Measurements from ENCODE around the gene POMT2. TPM values are rescaled to one million over a fixed set of nuclear protein-coding genes. Genes with fewer than 3 reads are reported as not detected.

Gene POMT2
- total and polyA plus RNA-seq, 8 donors, result 11.9 to 29.5 (median 15.4) TPM

DNA sequence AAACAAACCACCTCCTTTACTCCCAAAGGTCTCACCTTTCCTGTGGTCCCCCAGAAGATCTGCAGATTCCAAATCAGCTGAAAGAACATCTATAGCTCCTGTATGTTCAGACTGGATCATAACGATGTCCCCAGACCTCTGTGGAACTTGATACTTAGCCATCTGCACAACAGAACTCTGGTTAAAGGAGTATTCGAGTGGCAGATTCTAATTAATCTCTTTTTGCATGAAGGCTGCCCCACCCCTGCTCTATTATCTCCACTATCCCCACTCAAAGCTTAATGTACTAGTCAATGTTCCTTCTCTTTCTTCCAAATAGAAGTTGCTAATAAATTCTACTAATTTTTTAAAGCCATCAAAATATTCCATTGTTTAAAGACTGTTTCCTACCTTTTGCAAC, 23.0 kb upstream of the POMT2 start:
- Histone ChIP-seq H3K36me3 (peaks cover 0 to 9% (median 0%) of the 10 kb centered on the region in 3 donors), H3K27me3 (no peaks in the 10 kb centered on the region), H3K27ac (no peak overlapping the region), H3K4me3 (no peak overlapping the region), H3K9me3 (no peaks in the 10 kb centered on the region), H3K4me1 (no peaks in the 10 kb centered on the region)
- 78 to 80% methylated on average over 2 of the region's 2 CpGs for whole genome bisulfite sequencing, 2 donors
- intact Hi-C loops (cut with DNase I), result no loop called here
- DNase-seq (no peak), ATAC-seq (no peak), FAIRE-seq (no peak)
- no peak for TF ChIP-seq CTCF (IDR thresholded peaks at IDR 0.05)

DNA sequence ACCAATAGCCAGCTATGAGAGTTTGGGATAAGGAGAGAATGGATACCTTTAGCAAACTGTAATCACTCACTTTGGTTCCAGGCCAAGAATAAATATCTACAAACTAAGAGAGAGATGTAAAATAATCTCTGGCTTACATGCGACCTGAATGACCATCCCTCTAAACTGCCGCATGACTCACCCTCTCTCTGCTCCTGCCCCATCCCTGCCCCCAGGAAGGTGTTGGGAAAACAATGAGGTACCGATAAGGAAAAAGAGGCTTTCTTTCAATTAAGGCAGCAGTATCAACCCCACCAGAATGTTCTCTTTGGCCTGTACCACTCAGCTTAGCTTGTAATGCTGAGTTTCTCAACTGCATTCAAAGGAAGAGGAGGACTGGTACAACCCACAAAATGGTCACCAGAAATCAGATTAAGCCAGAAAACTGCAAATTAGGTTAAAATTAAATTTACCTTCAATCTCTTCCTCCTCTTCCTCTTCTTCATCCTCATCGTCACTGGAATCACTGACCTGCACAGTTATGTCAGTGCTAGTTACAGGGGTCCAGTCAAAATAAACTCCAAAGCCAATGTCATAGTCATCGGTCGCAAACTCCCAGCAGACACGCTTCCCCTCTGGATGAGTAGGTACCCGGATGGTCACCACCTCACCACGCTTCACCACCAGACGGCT, 22.2 kb upstream of the POMT2 start:
- Histone ChIP-seq H3K9me3 (no peaks in the 10 kb centered on the region), H3K27ac (no peak overlapping the region), H3K4me1 (no peaks in the 10 kb centered on the region), H3K27me3 (no peaks in the 10 kb centered on the region), H3K4me3 (no peak overlapping the region), H3K36me3 (peaks cover 0 to 9% (median 0%) of the 10 kb centered on the region in 3 donors)
- no peak for ATAC-seq
- FAIRE-seq, result no peak
- intact Hi-C loops (cut with DNase I), result no loop called here
- 87 to 93% methylated on average over 10 of the region's 10 CpGs for WGBS, 2 donors
- no peak for DNase-seq
- no peak for TF ChIP-seq CTCF (IDR thresholded peaks at IDR 0.05)

GRCh38 chr14:77340389-77340788, 19.7 kb upstream of the POMT2 start:
- ATAC-seq (no peak), DNase-seq (no peak), FAIRE-seq (no peak)
- Histone ChIP-seq H3K4me1 (no peaks in the 10 kb centered on the region), H3K9me3 (no peaks in the 10 kb centered on the region), H3K4me3 (no peak overlapping the region), H3K27me3 (no peaks in the 10 kb centered on the region), H3K36me3 (peaks cover 0 to 9% (median 0%) of the 10 kb centered on the region in 3 donors), H3K27ac (no peak overlapping the region)
- TF ChIP-seq CTCF (IDR thresholded peaks at IDR 0.05), result no peak
- intact Hi-C loops (cut with DNase I), result no loop called here
- WGBS, 2 donors, result 89 to 90% methylated on average over 4 of the region's 4 CpGs

- H3K27me3 ChIP-seq, result no peaks in the 10 kb centered on the region
- no peak for ATAC-seq
- WGBS, 2 donors, result 96 to 100% methylated on average over 1 of the region's 1 CpG
- H3K36me3 ChIP-seq, result peaks cover 0 to 9% (median 0%) of the 10 kb centered on the region in 3 donors
- H3K27ac ChIP-seq, result no peak overlapping the region
- no peak for FAIRE-seq
- no peak overlapping the region for H3K4me3 ChIP-seq
- no peak for DNase-seq
- no peak for TF ChIP-seq CTCF (IDR thresholded peaks at IDR 0.05)
- no peaks in the 10 kb centered on the region for H3K4me1 ChIP-seq
- intact Hi-C loops (cut with DNase I), result no loop called here
- no peaks in the 10 kb centered on the region for H3K9me3 ChIP-seq
Observed at GRCh38 chr14:77339407-77339806, 18.7 kb upstream of the POMT2 start.

GRCh38 chr14:77338302-77338701, 17.6 kb upstream of the POMT2 start:
- Histone ChIP-seq H3K36me3 (peaks cover 0 to 9% (median 0%) of the 10 kb centered on the region in 3 donors), H3K4me1 (no peaks in the 10 kb centered on the region), H3K4me3 (no peak overlapping the region), H3K27me3 (no peaks in the 10 kb centered on the region), H3K27ac (no peak overlapping the region), H3K9me3 (no peaks in the 10 kb centered on the region)
- intact Hi-C loops (cut with DNase I), result no loop called here
- no peak for TF ChIP-seq CTCF (IDR thresholded peaks at IDR 0.05)
- FAIRE-seq, result no peak
- no peak for ATAC-seq
- no peak for DNase-seq
- 82% methylated on average over 2 of the region's 2 CpGs for WGBS, 2 donors
